Measurements from ENCODE around the gene TNK1. TPM values are rescaled to one million over a fixed set of nuclear protein-coding genes. Genes with fewer than 3 reads are reported as not detected.

TNK1 gene
- total and polyA plus RNA-seq, 2 experiments from 2014 or later = 6.1 to 8.9 TPM

DNA sequence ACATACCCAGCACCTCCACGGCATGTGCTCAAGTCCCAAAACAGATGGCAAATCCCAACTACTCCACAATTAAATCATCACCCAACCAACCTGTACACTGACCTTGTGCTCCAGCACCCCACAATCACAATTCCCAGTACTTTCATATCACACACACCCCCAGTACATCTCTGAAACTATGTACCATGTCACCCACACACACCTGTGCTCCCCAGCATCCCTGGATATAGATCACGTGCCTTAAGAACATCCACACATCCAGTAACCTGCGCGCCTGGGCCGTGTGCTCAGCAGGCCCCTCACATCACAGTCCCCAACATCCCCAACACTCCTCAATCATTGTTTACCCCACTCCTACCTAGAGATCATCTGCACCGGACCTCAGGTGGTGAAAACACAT lies 28.8 kb downstream of the TNK1 start:
- H3K4me3 Mint-ChIP-seq = no peak overlapping the region; the same call in 2 of the 3 replicates
- H2AFZ ChIP-seq = no peak overlapping the region
- H3K27me3 Mint-ChIP-seq (ENCODE audit: insufficient read depth, low read depth, poor library complexity) = peaks cover 13% of the 10 kb centered on the region
- H3K36me3 ChIP-seq (ENCODE audit: insufficient read depth) = no peaks in the 10 kb centered on the region; the same call in 1 of the 2 replicates
- no peaks in the 10 kb centered on the region; the same call in 1 of the 2 replicates for H4K20me1 ChIP-seq (replicated peaks; ENCODE audit: insufficient read depth)
- H3K9me3 Mint-ChIP-seq = no peaks in the 10 kb centered on the region
- H3K27me3 ChIP-seq (ENCODE audit: insufficient read depth) = no peaks in the 10 kb centered on the region
- peaks cover 8% of the 10 kb centered on the region; the same call in 1 of the 2 replicates for H3K79me2 ChIP-seq (replicated peaks; ENCODE audit: insufficient read depth)
- H3K27ac Mint-ChIP-seq = no peak overlapping the region
- H3K4me1 ChIP-seq (ENCODE audit: insufficient read depth) = peaks cover 22% of the 10 kb centered on the region
- H3K4me1 Mint-ChIP-seq = peaks cover 36% of the 10 kb centered on the region
- no peak overlapping the region for H3K27ac ChIP-seq (ENCODE audit: low read depth)
- peaks cover 21% of the 10 kb centered on the region for H3K36me3 Mint-ChIP-seq (ENCODE audit: low read depth)
- peaks cover 13% of the 10 kb centered on the region for H3F3A ChIP-seq (replicated peaks; ENCODE audit: low read depth)
- H3K4me2 ChIP-seq = no peak overlapping the region
- TF ChIP-seq CREB1 (CRISPR knock-in tag; IDR thresholded peaks at IDR 0.05; ENCODE audit: low read depth) = no peak
- TF ChIP-seq EZH2phosphoT487 (IDR thresholded peaks at IDR 0.05; ENCODE audit: unreplicated experiment) = no peak
- no peak for TF ChIP-seq ZNF114 (CRISPR knock-in tag; IDR thresholded peaks at IDR 0.05)
- TF ChIP-seq, protein P1, sequence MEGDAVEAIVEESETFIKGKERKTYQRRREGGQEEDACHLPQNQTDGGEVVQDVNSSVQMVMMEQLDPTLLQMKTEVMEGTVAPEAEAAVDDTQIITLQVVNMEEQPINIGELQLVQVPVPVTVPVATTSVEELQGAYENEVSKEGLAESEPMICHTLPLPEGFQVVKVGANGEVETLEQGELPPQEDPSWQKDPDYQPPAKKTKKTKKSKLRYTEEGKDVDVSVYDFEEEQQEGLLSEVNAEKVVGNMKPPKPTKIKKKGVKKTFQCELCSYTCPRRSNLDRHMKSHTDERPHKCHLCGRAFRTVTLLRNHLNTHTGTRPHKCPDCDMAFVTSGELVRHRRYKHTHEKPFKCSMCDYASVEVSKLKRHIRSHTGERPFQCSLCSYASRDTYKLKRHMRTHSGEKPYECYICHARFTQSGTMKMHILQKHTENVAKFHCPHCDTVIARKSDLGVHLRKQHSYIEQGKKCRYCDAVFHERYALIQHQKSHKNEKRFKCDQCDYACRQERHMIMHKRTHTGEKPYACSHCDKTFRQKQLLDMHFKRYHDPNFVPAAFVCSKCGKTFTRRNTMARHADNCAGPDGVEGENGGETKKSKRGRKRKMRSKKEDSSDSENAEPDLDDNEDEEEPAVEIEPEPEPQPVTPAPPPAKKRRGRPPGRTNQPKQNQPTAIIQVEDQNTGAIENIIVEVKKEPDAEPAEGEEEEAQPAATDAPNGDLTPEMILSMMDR (conservative IDR thresholded peaks at IDR 0.05; ENCODE audit: low read depth in 2 of 2) = no peak
- TF ChIP-seq, protein P2, sequence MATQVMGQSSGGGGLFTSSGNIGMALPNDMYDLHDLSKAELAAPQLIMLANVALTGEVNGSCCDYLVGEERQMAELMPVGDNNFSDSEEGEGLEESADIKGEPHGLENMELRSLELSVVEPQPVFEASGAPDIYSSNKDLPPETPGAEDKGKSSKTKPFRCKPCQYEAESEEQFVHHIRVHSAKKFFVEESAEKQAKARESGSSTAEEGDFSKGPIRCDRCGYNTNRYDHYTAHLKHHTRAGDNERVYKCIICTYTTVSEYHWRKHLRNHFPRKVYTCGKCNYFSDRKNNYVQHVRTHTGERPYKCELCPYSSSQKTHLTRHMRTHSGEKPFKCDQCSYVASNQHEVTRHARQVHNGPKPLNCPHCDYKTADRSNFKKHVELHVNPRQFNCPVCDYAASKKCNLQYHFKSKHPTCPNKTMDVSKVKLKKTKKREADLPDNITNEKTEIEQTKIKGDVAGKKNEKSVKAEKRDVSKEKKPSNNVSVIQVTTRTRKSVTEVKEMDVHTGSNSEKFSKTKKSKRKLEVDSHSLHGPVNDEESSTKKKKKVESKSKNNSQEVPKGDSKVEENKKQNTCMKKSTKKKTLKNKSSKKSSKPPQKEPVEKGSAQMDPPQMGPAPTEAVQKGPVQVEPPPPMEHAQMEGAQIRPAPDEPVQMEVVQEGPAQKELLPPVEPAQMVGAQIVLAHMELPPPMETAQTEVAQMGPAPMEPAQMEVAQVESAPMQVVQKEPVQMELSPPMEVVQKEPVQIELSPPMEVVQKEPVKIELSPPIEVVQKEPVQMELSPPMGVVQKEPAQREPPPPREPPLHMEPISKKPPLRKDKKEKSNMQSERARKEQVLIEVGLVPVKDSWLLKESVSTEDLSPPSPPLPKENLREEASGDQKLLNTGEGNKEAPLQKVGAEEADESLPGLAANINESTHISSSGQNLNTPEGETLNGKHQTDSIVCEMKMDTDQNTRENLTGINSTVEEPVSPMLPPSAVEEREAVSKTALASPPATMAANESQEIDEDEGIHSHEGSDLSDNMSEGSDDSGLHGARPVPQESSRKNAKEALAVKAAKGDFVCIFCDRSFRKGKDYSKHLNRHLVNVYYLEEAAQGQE (IDR thresholded peaks at IDR 0.05; ENCODE audit: unreplicated experiment) = no peak
- TF ChIP-seq EZH2 (IDR thresholded peaks at IDR 0.05; ENCODE audit: low read depth, unreplicated experiment) = no peak
- TF ChIP-seq POLR2AphosphoS5 (IDR thresholded peaks at IDR 0.05; ENCODE audit: low read depth) = no peak
- TF ChIP-seq JUNB (IDR thresholded peaks at IDR 0.05; ENCODE audit: unreplicated experiment) = no peak
- TF ChIP-seq, protein P3, sequence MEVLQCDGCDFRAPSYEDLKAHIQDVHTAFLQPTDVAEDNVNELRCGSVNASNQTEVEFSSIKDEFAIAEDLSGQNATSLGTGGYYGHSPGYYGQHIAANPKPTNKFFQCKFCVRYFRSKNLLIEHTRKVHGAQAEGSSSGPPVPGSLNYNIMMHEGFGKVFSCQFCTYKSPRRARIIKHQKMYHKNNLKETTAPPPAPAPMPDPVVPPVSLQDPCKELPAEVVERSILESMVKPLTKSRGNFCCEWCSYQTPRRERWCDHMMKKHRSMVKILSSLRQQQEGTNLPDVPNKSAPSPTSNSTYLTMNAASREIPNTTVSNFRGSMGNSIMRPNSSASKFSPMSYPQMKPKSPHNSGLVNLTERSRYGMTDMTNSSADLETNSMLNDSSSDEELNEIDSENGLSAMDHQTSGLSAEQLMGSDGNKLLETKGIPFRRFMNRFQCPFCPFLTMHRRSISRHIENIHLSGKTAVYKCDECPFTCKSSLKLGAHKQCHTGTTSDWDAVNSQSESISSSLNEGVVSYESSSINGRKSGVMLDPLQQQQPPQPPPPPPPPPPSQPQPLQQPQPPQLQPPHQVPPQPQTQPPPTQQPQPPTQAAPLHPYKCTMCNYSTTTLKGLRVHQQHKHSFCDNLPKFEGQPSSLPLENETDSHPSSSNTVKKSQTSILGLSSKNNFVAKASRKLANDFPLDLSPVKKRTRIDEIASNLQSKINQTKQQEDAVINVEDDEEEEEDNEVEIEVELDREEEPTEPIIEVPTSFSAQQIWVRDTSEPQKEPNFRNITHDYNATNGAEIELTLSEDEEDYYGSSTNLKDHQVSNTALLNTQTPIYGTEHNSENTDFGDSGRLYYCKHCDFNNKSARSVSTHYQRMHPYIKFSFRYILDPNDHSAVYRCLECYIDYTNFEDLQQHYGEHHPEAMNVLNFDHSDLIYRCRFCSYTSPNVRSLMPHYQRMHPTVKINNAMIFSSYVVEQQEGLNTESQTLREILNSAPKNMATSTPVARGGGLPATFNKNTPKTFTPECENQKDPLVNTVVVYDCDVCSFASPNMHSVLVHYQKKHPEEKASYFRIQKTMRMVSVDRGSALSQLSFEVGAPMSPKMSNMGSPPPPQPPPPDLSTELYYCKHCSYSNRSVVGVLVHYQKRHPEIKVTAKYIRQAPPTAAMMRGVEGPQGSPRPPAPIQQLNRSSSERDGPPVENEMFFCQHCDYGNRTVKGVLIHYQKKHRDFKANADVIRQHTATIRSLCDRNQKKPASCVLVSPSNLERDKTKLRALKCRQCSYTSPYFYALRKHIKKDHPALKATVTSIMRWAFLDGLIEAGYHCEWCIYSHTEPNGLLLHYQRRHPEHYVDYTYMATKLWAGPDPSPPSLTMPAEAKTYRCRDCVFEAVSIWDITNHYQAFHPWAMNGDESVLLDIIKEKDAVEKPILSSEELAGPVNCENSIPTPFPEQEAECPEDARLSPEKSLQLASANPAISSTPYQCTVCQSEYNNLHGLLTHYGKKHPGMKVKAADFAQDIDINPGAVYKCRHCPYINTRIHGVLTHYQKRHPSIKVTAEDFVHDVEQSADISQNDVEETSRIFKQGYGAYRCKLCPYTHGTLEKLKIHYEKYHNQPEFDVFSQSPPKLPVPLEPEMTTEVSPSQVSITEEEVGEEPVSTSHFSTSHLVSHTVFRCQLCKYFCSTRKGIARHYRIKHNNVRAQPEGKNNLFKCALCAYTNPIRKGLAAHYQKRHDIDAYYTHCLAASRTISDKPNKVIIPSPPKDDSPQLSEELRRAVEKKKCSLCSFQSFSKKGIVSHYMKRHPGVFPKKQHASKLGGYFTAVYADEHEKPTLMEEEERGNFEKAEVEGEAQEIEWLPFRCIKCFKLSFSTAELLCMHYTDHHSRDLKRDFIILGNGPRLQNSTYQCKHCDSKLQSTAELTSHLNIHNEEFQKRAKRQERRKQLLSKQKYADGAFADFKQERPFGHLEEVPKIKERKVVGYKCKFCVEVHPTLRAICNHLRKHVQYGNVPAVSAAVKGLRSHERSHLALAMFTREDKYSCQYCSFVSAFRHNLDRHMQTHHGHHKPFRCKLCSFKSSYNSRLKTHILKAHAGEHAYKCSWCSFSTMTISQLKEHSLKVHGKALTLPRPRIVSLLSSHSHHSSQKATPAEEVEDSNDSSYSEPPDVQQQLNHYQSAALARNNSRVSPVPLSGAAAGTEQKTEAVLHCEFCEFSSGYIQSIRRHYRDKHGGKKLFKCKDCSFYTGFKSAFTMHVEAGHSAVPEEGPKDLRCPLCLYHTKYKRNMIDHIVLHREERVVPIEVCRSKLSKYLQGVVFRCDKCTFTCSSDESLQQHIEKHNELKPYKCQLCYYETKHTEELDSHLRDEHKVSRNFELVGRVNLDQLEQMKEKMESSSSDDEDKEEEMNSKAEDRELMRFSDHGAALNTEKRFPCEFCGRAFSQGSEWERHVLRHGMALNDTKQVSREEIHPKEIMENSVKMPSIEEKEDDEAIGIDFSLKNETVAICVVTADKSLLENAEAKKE (CRISPR knock-in tag; IDR thresholded peaks at IDR 0.05) = no peak
- TF ChIP-seq ZNF331 (CRISPR knock-in tag; IDR thresholded peaks at IDR 0.05; ENCODE audit: low read depth) = no peak
- no peak for TF ChIP-seq NANOG (IDR thresholded peaks at IDR 0.05; ENCODE audit: borderline replicate concordance)
- TF ChIP-seq STAT1 (IDR thresholded peaks at IDR 0.05; ENCODE audit: unreplicated experiment) = no peak
- TF ChIP-seq, protein P4, sequence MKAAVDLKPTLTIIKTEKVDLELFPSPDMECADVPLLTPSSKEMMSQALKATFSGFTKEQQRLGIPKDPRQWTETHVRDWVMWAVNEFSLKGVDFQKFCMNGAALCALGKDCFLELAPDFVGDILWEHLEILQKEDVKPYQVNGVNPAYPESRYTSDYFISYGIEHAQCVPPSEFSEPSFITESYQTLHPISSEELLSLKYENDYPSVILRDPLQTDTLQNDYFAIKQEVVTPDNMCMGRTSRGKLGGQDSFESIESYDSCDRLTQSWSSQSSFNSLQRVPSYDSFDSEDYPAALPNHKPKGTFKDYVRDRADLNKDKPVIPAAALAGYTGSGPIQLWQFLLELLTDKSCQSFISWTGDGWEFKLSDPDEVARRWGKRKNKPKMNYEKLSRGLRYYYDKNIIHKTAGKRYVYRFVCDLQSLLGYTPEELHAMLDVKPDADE (IDR thresholded peaks at IDR 0.05) = no peak
- no peak for DNase-seq (ENCODE audit: low spot score)
- H3K4me3 ChIP-seq = no peak overlapping the region
- no peaks in the 10 kb centered on the region for H3K9me2 ChIP-seq (ENCODE audit: insufficient read depth)
- ATAC-seq = no peak
